ENCODE data around the gene SNORC.

GRCh38 chr2:232884001-232884421, 13.9 kb downstream of the SNORC start:
- TF ChIP-seq CTCF (optimal IDR thresholded peaks at IDR 0.05 in 1 of 3, IDR thresholded peaks at IDR 0.05 in 1 of 3, conservative IDR thresholded peaks at IDR 0.05 in 1 of 3; ENCODE audit: extremely low read depth in 1 of 3, insufficient read depth in 2 of 3, low read length in 3 of 3) (no peak), EZH2 (IDR thresholded peaks at IDR 0.05; ENCODE audit: low read length) (no peak)
